GM12801 (cell line): ENCODE data around the gene PRPSAP1.

ENCODE experiments used
- TF ChIP-seq, protein P1 (sequence below): IDR thresholded peaks from one replicate; pipeline ENCODE4 v1.5.1; 2011; ENCODE audit warnings: control low read depth; ENCODE audit not compliant: insufficient read length; ENCODE audit errors: extremely low read depth

The PRPSAP1 gene

GRCh38 chr17:76363107-76363842 is 9.6 kb upstream of the PRPSAP1 start:
- TF ChIP-seq, protein P1, sequence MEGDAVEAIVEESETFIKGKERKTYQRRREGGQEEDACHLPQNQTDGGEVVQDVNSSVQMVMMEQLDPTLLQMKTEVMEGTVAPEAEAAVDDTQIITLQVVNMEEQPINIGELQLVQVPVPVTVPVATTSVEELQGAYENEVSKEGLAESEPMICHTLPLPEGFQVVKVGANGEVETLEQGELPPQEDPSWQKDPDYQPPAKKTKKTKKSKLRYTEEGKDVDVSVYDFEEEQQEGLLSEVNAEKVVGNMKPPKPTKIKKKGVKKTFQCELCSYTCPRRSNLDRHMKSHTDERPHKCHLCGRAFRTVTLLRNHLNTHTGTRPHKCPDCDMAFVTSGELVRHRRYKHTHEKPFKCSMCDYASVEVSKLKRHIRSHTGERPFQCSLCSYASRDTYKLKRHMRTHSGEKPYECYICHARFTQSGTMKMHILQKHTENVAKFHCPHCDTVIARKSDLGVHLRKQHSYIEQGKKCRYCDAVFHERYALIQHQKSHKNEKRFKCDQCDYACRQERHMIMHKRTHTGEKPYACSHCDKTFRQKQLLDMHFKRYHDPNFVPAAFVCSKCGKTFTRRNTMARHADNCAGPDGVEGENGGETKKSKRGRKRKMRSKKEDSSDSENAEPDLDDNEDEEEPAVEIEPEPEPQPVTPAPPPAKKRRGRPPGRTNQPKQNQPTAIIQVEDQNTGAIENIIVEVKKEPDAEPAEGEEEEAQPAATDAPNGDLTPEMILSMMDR, result no peak

GRCh38 chr17:76360461-76360860 is 6.7 kb upstream of the PRPSAP1 start:
- TF ChIP-seq, protein P1, result no peak

DNA sequence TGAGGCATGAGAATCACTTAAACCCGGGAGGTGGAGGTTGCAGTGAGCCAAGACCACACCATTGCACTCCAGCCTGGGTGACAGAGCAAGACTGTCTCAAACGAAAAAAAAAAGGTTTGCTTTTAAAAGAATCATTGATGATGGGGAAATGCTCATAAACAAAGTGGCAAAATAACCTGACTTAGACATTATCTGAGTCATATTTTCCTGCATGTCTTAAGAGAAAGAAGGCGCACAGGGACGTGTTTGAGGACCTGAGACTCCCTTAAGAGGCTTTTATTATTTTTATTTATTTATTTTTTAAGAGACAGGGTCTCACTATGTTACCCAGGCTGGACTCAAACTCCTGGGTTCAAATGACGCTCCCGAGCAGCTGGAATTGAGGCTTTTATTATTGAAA is 5.7 kb upstream of the PRPSAP1 start:
- TF ChIP-seq, protein P1, result no peak

GRCh38 chr17:76357597-76358158 is 4.0 kb upstream of the PRPSAP1 start:
- TF ChIP-seq, protein P1, result no peak

DNA sequence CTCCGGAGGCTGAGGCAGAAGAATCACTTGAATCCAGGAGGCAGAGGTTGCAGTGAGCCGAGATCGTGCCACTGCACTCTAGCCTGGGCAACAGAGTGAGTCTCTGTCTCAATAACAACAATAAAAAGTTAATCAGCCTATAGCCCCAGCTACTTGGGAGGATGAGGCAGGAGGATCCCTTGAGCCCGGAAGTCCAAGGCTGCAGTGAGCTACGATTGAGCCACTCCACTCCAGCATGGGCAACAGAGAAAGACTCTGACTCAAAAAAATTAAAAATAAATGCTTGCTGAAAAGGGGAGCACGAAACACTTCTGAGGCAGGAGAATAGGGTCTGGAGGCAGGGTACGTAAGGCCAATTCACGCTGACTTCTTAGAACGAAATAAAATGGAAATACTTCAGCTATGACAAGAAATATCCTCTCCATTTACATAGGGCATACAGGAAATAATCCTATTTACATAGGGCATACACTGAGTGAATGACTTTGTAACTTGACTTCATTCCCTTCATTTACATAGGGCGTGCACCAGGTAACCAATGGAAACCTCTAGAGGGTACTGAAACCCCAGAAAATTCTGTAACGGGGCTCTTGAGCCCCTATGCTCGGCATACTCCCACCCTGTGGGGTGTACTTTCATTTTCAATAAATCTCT is 3.2 kb upstream of the PRPSAP1 start:
- TF ChIP-seq, protein P1, result no peak

DNA sequence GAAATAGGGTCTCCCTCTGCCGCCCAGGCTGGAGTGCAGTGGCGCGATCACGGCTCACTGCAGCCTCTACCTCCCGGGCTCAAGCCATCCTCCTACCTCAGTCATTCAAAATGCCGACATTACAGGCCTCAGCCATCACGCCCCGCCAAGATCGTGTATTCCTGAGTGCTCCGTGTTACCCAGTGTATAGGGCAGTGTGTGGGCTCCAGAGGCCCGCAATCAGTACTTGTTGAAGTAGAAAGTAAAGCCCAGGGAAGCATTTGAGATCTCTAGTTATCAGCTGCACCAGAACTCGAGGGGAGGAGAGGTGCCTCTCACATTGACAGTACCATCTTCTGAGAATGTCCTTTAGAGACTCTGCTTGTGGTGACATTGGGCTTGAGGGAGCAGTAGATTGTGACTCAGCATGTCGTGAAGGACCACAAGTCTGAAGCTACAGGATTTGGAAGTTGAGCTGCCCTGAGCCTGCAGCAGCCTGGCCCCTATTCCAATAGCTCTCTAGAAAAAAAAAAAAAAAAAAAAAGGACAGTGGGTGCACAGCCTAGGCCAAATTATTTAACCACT is 1.1 kb upstream of the PRPSAP1 start:
- TF ChIP-seq, protein P1, result no peak

- TF ChIP-seq, protein P1, result no peak
Measured at GRCh38 chr17:76354317-76354729, 607 bp upstream of the PRPSAP1 start.
